ENCODE measurements around the gene R3HDM2. TPM values are rescaled to one million over a fixed set of nuclear protein-coding genes. Genes with fewer than 3 reads are reported as not detected.

The R3HDM2 gene
- total and polyA plus RNA-seq, 4 donors = 18.1 to 60.7 (median 30.6) TPM

DNA sequence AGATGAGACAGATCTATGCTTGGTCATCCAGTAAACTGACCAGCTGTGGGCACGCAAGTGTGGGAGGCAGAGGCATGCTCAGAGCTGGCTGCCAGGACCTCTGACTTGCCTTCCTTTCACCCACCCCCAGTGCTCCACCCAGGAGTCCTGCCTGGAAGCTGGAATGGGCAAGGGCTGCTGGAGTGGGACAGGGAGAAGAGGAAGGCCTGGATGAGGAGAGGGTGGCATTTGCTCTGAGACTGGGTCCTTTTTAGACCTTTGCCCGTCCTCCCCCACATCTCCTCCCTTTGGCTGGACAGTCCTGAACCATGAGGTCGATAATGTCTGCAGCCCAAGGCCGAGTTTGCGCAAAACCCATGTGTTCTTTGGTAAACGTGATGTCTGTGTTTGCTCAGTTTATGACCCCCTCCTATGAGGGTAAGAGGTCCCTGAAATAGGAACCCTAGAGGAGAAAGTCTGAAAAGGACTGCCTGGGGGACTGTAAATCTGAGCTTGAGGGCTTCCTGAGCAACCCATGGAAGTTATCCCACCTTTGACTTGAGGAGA, 20.5 kb upstream of the R3HDM2 start:
- WGBS, 2 donors = 77 to 83% methylated on average over 6 of the region's 6 CpGs
- no peak overlapping the region for H3K4me3 ChIP-seq
- DNase-seq = no peak
- H3K4me1 ChIP-seq (ENCODE audit: control insufficient read depth in 5 of 5, insufficient read depth in 5 of 5, low read length in 5 of 5) = no peaks in the 10 kb centered on the region
- H3K9ac ChIP-seq (ENCODE audit: insufficient read depth in 1 of 2, low read length in 2 of 2) = no peak overlapping the region
- TF ChIP-seq CTCF (IDR thresholded peaks at IDR 0.05; ENCODE audit: control extremely low read depth, extremely low read depth) = no peak
- peak overlapping the region in 1 of 2 donors; percentile 27 for H3K27ac ChIP-seq (ENCODE audit: low read depth in 1 of 2, low read length in 1 of 2)
- no peaks in the 10 kb centered on the region for H3K36me3 ChIP-seq (ENCODE audit: control insufficient read depth in 4 of 4, insufficient read depth in 4 of 4, low read length in 4 of 4)
- no peaks in the 10 kb centered on the region for H3K27me3 ChIP-seq (ENCODE audit: control insufficient read depth in 3 of 3, insufficient read depth in 3 of 3, low read length in 2 of 3)
- ATAC-seq (ENCODE audit: insufficient read depth, low FRiP score) = no peak
- no peaks in the 10 kb centered on the region for H3K9me3 ChIP-seq (ENCODE audit: control insufficient read depth in 4 of 4, insufficient read depth in 3 of 4, low read length in 3 of 4)

GRCh38 chr12:57450057-57450456, 19.2 kb upstream of the R3HDM2 start:
- Histone ChIP-seq H3K9ac (ENCODE audit: insufficient read depth in 1 of 2, low read length in 2 of 2) (no peak overlapping the region), H3K9me3 (ENCODE audit: control insufficient read depth in 4 of 4, insufficient read depth in 3 of 4, low read length in 3 of 4) (no peaks in the 10 kb centered on the region), H3K36me3 (ENCODE audit: control insufficient read depth in 4 of 4, insufficient read depth in 4 of 4, low read length in 4 of 4) (no peaks in the 10 kb centered on the region), H3K27ac (ENCODE audit: low read depth in 1 of 2, low read length in 1 of 2) (no peak overlapping the region), H3K27me3 (ENCODE audit: control insufficient read depth in 3 of 3, insufficient read depth in 3 of 3, low read length in 2 of 3) (no peaks in the 10 kb centered on the region), H3K4me1 (ENCODE audit: control insufficient read depth in 5 of 5, insufficient read depth in 5 of 5, low read length in 5 of 5) (no peaks in the 10 kb centered on the region), H3K4me3 (no peak overlapping the region)
- 78 to 97% methylated on average over 3 of the region's 3 CpGs for WGBS, 2 donors
- TF ChIP-seq CTCF (IDR thresholded peaks at IDR 0.05; ENCODE audit: control extremely low read depth, extremely low read depth) = no peak
- no peak for ATAC-seq (ENCODE audit: insufficient read depth, low FRiP score)
- no peak for DNase-seq

GRCh38 chr12:57449375-57449774, 18.5 kb upstream of the R3HDM2 start:
- H3K36me3 ChIP-seq (ENCODE audit: control insufficient read depth in 4 of 4, insufficient read depth in 4 of 4, low read length in 4 of 4) = no peaks in the 10 kb centered on the region
- H3K4me3 ChIP-seq = no peak overlapping the region
- DNase-seq (no peak), ATAC-seq (ENCODE audit: insufficient read depth, low FRiP score) (no peak)
- H3K27me3 ChIP-seq (ENCODE audit: control insufficient read depth in 3 of 3, insufficient read depth in 3 of 3, low read length in 2 of 3) = no peaks in the 10 kb centered on the region
- 95 to 97% methylated on average over 7 of the region's 7 CpGs for WGBS, 2 donors
- no peak for TF ChIP-seq CTCF (IDR thresholded peaks at IDR 0.05; ENCODE audit: control extremely low read depth, extremely low read depth)
- H3K9ac ChIP-seq (ENCODE audit: insufficient read depth in 1 of 2, low read length in 2 of 2) = no peak overlapping the region
- H3K4me1 ChIP-seq (ENCODE audit: control insufficient read depth in 5 of 5, insufficient read depth in 5 of 5, low read length in 5 of 5) = no peaks in the 10 kb centered on the region
- no peak overlapping the region for H3K27ac ChIP-seq (ENCODE audit: low read depth in 1 of 2, low read length in 1 of 2)
- H3K9me3 ChIP-seq (ENCODE audit: control insufficient read depth in 4 of 4, insufficient read depth in 3 of 4, low read length in 3 of 4) = no peaks in the 10 kb centered on the region

GRCh38 chr12:57448669-57449068, 17.8 kb upstream of the R3HDM2 start:
- 73 to 82% methylated on average over 2 of the region's 2 CpGs for WGBS, 2 donors
- Histone ChIP-seq H3K4me1 (ENCODE audit: control insufficient read depth in 5 of 5, insufficient read depth in 5 of 5, low read length in 5 of 5) (no peaks in the 10 kb centered on the region), H3K36me3 (ENCODE audit: control insufficient read depth in 4 of 4, insufficient read depth in 4 of 4, low read length in 4 of 4) (no peaks in the 10 kb centered on the region), H3K27me3 (ENCODE audit: control insufficient read depth in 3 of 3, insufficient read depth in 3 of 3, low read length in 2 of 3) (no peaks in the 10 kb centered on the region), H3K4me3 (no peak overlapping the region), H3K9ac (ENCODE audit: insufficient read depth in 1 of 2, low read length in 2 of 2) (no peak overlapping the region), H3K9me3 (ENCODE audit: control insufficient read depth in 4 of 4, insufficient read depth in 3 of 4, low read length in 3 of 4) (no peaks in the 10 kb centered on the region), H3K27ac (ENCODE audit: low read depth in 1 of 2, low read length in 1 of 2) (no peak overlapping the region)
- no peak for TF ChIP-seq CTCF (IDR thresholded peaks at IDR 0.05; ENCODE audit: control extremely low read depth, extremely low read depth)
- DNase-seq (no peak), ATAC-seq (ENCODE audit: insufficient read depth, low FRiP score) (no peak)

Measured in lung (tissue), 12 donors.